ENCODE data around the gene SLC35C1.
"Not testable (repeated sequence)": the region's sequence is repeated elsewhere in the genome, so short reads cannot be mapped to it uniquely, and the experiment has no call there.

SLC35C1 gene

GRCh38 chr11:45811109-45811435, 6.1 kb downstream of the SLC35C1 start:
- DNase-seq (ENCODE audit: low read depth), result no peak

DNA sequence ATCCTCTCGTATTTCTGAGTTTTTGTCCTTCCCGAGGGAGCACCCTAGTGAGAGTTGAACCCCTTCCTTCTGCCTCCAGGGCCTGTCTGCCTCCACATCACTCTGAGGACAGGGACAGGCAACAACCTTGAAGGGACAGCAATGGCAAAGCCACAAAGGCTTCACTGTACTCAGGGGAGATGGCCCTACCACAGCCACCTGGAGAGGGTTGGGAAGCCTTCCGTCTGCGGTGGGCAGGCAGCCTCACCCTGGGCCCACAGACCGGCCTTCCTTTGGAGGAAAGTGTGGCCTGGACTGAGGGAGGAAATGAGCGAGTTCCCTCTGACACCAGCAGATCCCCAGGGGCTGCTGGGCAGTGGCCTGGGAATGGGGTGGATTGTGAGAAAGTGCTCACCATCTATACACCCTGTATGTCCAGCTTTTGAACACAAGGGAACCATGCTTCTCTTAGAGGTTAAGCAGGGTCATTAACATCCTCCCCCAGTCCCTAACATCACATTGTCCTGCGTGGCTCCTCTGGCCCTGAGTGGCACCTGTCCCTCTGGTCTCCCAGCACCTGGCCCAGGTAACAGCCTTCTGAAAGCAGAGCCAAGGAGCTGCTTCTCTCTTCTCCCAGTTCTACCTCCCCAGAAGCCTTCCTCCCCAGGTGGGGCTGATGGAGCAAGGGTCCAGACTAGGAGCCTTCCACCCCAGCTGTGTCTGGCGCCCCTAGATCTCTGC, 6.8 kb downstream of the SLC35C1 start:
- no peak for DNase-seq (ENCODE audit: low read depth)

DNA sequence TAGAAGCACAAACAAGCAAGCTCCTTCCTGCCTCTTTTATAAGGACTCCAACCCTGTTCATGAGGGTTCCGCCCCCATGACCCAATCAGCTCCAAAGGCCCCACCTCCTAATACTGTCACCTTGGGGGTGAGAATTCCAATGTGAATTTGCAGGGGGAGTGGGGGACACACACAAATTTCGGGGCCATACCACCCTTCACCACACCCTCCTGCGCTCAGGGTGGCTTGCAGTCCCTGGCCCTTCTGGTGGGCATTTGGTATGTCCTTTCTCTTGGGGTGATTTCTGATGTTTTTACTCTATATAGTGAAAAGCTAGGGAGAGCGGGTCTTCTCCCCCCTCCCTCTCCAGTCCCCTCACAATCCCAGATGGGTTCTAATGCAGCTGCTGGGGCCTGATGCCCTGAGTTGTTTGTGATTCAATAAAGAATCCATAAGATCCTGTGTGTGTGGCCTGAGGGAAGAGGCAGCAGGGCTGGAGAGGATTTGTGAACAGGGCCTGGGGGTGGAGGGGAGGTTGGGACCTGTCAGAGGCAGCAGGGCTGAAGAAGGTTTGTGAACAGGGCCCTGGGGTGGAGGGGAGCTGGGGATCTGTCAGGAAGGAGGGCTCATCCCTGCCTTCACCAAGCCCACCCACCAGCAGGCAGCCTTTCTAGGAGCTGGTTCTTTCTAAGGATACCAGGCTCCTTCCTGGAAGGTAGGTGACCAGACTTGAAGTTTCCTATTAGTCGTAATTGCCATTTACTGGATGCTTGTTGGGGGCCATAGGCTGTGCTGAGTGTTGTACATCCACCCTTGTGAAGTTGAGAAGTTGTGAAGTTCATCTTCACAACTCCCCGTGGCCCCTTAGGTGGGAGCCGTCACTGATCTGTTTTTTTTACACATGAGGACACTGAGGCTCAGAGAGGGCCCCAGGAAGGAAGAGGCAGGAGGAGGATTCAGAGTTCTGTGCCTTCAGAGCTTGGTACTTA, 7.9 kb downstream of the SLC35C1 start:
- no peak for DNase-seq (ENCODE audit: low read depth)

DNA sequence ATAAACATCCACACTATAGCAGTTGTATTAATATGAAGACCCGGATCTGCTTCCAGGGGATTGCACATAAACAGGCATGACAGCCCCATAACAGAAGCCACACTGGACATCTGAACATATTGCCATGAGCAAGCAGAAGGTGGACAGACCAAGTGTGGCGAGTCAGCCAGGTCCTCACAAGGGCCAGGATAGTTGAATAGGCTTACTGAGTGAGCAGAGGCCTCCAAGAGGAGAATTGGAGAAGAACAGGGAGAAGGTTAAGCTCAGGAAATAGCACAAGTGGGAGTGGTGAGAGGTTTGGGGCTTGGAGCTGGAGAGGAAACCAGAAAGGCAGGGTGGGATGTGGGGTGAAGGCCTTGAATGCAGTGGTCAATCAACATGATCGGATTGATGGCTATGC, 10.8 kb downstream of the SLC35C1 start:
- DNase-seq (ENCODE audit: low read depth), result no peak

- no peak for DNase-seq (ENCODE audit: low read depth)
Measured at GRCh38 chr11:45816614-45817013, 11.7 kb downstream of the SLC35C1 start.

- no peak for DNase-seq (ENCODE audit: low read depth)
Measured at GRCh38 chr11:45817191-45817590, 12.2 kb downstream of the SLC35C1 start.

DNA sequence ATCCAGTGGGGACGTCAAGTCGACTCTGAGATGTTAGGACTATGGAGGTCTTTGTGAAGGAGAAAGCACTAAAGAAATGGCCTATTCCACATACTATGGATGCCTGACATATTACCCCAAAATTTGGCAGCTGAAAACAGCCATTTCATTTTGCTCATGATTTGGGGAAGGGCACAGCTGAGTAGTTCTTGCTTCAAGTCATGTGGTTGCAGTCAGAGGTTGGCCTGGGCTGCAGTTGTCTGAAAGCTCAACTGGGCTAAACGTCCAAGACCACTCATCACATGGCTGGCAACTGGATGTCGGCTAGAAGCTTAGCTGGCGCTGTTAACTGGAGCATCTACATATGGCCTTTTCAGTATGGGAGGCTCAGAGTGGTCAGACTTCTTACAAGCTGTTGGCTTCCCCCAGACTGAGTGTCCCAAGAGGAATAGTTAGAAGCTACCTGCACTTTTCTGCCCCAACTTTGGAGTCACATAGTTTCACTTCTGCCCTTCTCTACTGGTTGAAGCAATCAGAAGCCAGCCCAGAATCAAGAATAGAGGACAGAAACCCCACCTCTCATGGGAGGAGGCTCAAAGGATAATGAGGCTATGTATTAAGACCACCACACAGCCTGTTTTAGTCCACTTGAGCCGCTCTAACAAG, 14.1 kb downstream of the SLC35C1 start:
- DNase-seq (ENCODE audit: low read depth), result no peak

GRCh38 chr11:45820211-45820857, 15.4 kb downstream of the SLC35C1 start:
- no peak for DNase-seq (ENCODE audit: low read depth)

DNA sequence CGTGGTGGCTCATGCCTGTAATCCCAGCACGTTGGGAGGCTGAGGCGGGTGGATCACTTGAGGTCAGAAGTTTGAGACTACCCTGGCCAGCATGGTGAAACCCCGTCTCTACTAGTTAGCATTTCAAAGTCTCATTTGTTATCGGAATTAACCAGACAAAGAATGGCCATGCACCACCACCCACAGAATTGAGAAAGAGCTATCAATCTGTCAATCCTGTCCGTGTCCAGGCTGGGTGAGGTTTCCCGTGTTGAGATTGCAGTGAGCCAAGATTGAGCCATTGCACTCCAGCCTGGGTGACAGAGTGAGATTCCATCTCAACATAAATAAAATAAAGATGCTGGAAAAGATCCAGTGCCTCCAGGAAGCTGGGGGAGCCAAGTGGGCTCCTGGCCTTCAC, 21.5 kb downstream of the SLC35C1 start:
- DNase-seq (ENCODE audit: low read depth), result not testable (repeated sequence)

GRCh38 chr11:45827123-45827522, 22.2 kb downstream of the SLC35C1 start:
- DNase-seq (ENCODE audit: low read depth), result no peak

DNA sequence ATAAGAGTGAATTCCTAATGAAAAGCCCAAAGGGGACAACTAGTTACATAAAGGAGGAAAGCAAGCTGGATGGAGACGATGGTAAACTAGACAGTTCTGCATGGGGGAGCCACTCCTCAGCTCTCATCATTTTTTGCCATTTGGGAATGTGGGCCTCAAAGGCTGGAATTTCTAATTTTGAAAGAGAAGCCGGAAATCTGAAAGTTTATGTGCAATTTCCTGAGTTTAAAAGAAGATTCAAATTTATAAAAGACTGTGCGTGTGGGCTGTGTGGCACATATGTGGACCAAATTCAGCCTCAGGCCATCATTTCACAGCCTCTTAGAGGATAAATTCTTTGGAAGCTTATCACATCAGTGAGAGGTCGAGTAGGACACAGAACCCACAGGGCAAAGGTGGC, 24.0 kb downstream of the SLC35C1 start:
- no peak for DNase-seq (ENCODE audit: low read depth)

DNA sequence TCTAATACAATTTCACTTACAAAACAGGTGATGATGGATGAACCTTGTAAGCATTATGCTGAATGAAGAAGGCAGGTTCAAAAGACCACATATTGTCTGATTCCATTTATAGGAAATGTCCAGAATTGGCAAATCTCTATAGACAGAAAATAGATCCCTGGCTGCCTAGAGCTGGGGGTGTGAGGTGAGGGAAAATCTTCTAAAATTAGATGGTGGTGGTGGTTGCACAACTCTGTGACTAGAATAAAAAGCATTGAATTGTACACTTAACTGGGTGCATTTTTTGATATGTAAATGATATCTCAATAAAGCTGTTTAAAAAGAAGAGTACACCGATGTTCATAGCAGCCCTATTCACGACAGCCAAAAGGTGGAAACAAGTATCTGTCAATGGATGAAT, 25.6 kb downstream of the SLC35C1 start:
- no peak for DNase-seq (ENCODE audit: low read depth)

GRCh38 chr11:45832811-45833441, 28.0 kb downstream of the SLC35C1 start:
- DNase-seq (ENCODE audit: low read depth), result no peak

- DNase-seq (ENCODE audit: low read depth), result no peak
Measured at GRCh38 chr11:45833761-45834160, 28.8 kb downstream of the SLC35C1 start.

DNA sequence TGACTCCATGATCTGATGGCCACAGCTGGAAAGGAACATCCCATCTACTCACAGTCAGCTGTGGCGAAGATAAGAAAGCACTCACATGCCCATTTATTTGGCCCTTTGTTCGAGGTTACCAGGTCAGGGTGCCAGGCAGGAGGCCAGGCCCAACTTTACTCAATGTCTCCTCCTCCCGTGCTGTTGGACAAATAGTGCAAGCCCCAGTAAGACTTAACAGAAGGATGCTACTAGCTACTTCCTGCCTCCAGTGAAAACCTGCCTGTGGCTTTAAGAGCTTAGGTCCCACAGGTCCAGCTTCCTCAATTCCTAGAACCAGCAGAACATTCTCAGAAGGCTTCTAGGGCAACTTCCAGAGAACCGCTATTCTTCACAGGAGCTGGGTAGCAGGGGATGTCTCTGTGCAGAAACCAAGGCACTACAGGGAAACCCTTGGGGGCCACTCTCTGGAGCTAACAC, 29.4 kb downstream of the SLC35C1 start:
- no peak for DNase-seq (ENCODE audit: low read depth)

- DNase-seq (ENCODE audit: low read depth), result no peak
Measured at GRCh38 chr11:45839204-45839603, 34.3 kb downstream of the SLC35C1 start.

DNA sequence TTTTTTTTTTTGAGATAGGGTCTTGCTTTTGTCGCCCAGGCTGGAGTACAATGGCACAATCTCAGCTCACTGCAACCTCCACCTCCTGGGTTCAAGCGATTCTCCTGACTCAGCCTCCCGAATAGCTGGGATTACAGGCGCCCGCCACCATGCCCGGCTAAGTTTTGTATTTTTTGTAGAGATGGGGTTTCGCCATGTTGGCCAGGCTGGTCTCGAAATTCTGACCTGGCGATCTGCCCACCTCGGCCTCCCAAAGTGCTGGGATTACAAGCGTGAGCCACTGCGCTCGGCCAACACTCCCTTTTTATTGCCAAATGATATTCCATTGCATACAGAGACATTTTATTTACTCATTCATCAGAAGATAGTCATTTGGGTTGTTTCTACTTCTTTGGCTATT, 35.3 kb downstream of the SLC35C1 start:
- DNase-seq (ENCODE audit: low read depth), result not testable (repeated sequence)

DNA sequence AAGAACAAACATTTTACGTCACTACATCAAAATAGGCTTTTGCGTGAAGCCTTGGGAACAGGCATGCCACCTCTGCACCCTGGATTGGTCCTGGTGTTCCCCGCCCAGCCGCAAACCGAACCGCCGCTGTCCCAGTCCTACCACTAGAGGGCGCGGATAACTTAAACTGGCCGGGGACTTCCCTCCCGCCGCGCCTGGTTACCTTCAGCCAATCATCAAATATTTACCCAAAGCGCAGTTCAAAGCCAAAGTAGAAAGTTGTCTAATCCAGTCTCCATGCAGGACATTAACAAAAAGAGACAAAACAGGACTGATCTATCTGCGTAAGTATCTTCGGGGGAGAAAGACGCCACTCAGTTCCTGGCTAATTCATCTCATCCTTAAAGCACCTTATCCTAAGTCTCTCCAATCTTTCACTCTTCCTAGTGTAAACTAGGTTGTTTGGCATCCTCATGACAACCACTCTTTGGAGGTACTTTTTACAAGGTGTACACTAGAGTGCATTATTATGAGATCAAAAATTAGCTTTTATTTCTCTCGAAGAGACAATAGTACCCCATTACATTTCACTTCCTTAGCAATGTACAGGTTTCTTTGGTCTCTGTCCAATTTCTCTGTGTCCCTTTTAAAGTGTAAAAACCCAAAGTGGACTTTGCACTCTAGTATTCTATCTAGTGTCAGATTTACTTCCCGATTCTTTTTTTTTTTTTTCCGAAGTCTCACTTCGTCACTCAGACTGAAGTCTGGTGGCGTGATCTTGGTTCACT, 38.4 kb downstream of the SLC35C1 start:
- peak; percentile 76 for DNase-seq (ENCODE audit: low read depth)

GRCh38 chr11:45844822-45845578, 40.1 kb downstream of the SLC35C1 start:
- no peak for DNase-seq (ENCODE audit: low read depth)

- no peak for DNase-seq (ENCODE audit: low read depth)
Measured at GRCh38 chr11:45846174-45846675, 41.3 kb downstream of the SLC35C1 start.

Measured in stimulated activated CD4-positive, alpha-beta T cell treated with anti-CD3 and anti-CD28 coated beads, Interleukin-2, amount 100 ng/mL, for 4 hours (primary cell).